K562 (cell line): ENCODE data around the gene ERAL1. TPM values are rescaled to one million over a fixed set of nuclear protein-coding genes. Genes with fewer than 3 reads are reported as not detected.

Experiments used
- CBX5 ChIP-seq: IDR thresholded peaks from 2 replicates; pipeline ENCODE4 v1.6.1; 2014; ENCODE audit warnings: low read depth, borderline replicate concordance
- CCNT2 ChIP-seq: IDR thresholded peaks from 2 replicates; pipeline ENCODE4 v1.6.1; 2011; ENCODE audit warnings: borderline replicate concordance, low read depth, mild to moderate bottlenecking, moderate library complexity, mixed read lengths, low read length; ENCODE audit not compliant: insufficient read length; ENCODE audit errors: extremely low read depth
- CEBPZ ChIP-seq: fragments of 150-350 bp; IDR thresholded peaks from 2 replicates; pipeline ENCODE4 v1.6.1; 2014; ENCODE audit warnings: low read depth, mild to moderate bottlenecking, low read length, borderline replicate concordance
- EP300 ChIP-seq: IDR thresholded peaks from 2 replicates; pipeline ENCODE4 v1.6.1; 2012; ENCODE audit warnings: low read length, improper control_type of control experiment
- MAX ChIP-seq: sonication (generic); formaldehyde crosslinking; IDR thresholded peaks from 2 replicates; pipeline ENCODE4 v1.9.0; 2022; ENCODE audit warnings: mild to moderate bottlenecking, missing genetic modification reagents
- RNF2 ChIP-seq: sonication (generic); IDR thresholded peaks from 2 replicates; pipeline ENCODE4 v1.6.1; 2016
- SMARCE1 ChIP-seq: fragments of 450-650 bp; IDR thresholded peaks from 2 replicates; pipeline ENCODE4 v1.7.1; 2016; ENCODE audit warnings: mild to moderate bottlenecking
- TRIM28 ChIP-seq: fragments of 450-650 bp; IDR thresholded peaks from 2 replicates; pipeline ENCODE4 v1.6.1; 2017
- ZBTB40 ChIP-seq, 2 experiments: fragments of 450-650 bp in 1 of 2; sonication (generic) in 1 of 2; formaldehyde crosslinking in 1 of 2; IDR thresholded peaks; 2 replicates each; pipeline versions ENCODE4 v1.7.1 to v1.9.0; 2016 to 2022; ENCODE audit warnings: inconsistent platforms in 1 of 2, mild to moderate bottlenecking in 1 of 2, missing genetic modification reagents in 1 of 2
- ZNF121 ChIP-seq: sonication (generic); formaldehyde crosslinking; conservative IDR thresholded peaks from 2 replicates; pipeline ENCODE4 v1.8.0; 2022; ENCODE audit warnings: missing genetic modification reagents
- polyA plus RNA-seq, 8 experiments: library from polyadenylated mRNA; depleted of rRNA in 4 of 8; stranded (reverse) in 5 of 8; unstranded in 3 of 8; fragments of >200 nt; fragmentation: Nextera tagmentation in 2 of 8; fragmentation: Illumina TruSeq in 1 of 8; extraction: Ambion mirVana in 2 of 8; extraction: Trizol in 1 of 8; gene quantifications; 2 replicates each; pipeline versions ENCODE4 v1.2.1 to v1.2.3, GENCODE V29; 2011 to 2014; ENCODE audit warnings: inconsistent platforms in 1 of 8, missing spikeins in 1 of 8
- total RNA-seq, 7 experiments: library from RNA; depleted of rRNA in 6 of 7; stranded (reverse); fragments of >200 nt in 6 of 7; fragmentation: Illumina TruSeq in 2 of 7; extraction: Trizol in 2 of 7; gene quantifications; 2 replicates each; pipeline versions ENCODE4 v1.2.1 to v1.2.3, GENCODE V29; 2011 to 2021; ENCODE audit warnings: low replicate concordance in 1 of 7

ERAL1 gene
- total and polyA plus RNA-seq, 9 of the 15 experiments (the other 6 are each of a cell fraction or from before 2014, with no cell fraction given) = 37.5 to 351 (median 106) TPM

- 0 out of 2 replicates have a peak, but pooled peaks have one; percentile 6 for TF ChIP-seq ZBTB40 (IDR thresholded peaks at IDR 0.05)
- no peak for TF ChIP-seq ZBTB40 (CRISPR knock-in tag; IDR thresholded peaks at IDR 0.05)
- peak; percentile 72 for TF ChIP-seq EP300
- TF ChIP-seq SMARCE1 = 0 out of 2 replicates have a peak, but pooled peaks have one; percentile 16
- TF ChIP-seq RNF2 = peak; percentile 46; the same call in 1 of the 2 replicates
- no peak; the same call in 1 of the 2 replicates for TF ChIP-seq TRIM28
- no peak for TF ChIP-seq CBX5
- TF ChIP-seq MAX = peak; percentile 88
- TF ChIP-seq CEBPZ = no peak
- TF ChIP-seq ZNF121 = no peak
- peak; percentile 99 for TF ChIP-seq CCNT2
Observed at GRCh38 chr17:28902819-28903545, 48.2 kb downstream of the ERAL1 start, which contains the start of gene DHRS13 (continued).
